GM12873 (cell line): ENCODE measurements around the gene TFAP2B.

Experiments
- TF ChIP-seq, protein P1 (sequence below): IDR thresholded peaks from 2 replicates; pipeline ENCODE4 v1.5.1; 2012; ENCODE audit warnings: low read depth, mild to moderate bottlenecking, moderate library complexity, low read length, control low read depth; ENCODE audit not compliant: insufficient read depth; ENCODE audit errors: missing control alignments

TFAP2B gene

DNA sequence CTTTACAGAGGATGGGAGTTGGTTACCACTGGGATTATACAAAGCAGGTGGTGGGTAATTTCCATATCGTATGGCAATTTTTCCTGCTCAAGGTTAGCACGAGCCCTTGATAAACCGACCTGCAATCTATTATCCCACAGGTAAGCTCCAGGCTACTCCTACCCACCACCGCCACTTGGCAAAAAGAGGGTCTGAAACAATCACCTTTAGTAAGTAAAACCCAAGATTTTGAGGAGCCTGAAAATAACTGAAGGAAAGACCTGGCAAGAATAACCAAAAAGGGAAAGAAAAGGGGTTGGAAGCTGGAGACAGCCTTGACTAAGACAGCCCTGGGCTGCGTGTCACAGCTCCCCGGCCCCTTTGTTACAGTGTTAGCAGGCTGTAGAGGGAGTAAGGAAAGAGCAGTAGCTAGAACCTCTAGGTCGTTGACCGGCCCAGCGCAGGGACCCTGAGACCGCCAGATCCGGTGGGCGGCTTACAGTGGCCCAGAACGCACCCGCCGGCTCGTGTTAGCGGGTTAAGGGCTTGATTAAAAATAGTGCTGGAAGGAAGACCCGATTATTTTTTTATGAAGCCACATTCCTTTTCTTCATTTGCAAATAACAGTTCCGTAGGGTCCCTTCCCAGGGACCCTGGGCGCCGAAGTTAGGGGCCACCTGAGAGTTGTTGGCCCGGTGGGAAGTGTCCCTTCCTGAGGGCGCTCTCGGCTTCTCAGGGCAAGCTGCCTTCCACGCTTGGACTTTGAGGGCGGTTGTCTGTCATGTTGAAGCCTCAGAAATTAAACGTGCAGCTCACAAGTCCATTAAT, 30.5 kb downstream of the TFAP2B start:
- TF ChIP-seq, protein P1, sequence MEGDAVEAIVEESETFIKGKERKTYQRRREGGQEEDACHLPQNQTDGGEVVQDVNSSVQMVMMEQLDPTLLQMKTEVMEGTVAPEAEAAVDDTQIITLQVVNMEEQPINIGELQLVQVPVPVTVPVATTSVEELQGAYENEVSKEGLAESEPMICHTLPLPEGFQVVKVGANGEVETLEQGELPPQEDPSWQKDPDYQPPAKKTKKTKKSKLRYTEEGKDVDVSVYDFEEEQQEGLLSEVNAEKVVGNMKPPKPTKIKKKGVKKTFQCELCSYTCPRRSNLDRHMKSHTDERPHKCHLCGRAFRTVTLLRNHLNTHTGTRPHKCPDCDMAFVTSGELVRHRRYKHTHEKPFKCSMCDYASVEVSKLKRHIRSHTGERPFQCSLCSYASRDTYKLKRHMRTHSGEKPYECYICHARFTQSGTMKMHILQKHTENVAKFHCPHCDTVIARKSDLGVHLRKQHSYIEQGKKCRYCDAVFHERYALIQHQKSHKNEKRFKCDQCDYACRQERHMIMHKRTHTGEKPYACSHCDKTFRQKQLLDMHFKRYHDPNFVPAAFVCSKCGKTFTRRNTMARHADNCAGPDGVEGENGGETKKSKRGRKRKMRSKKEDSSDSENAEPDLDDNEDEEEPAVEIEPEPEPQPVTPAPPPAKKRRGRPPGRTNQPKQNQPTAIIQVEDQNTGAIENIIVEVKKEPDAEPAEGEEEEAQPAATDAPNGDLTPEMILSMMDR, result no peak

DNA sequence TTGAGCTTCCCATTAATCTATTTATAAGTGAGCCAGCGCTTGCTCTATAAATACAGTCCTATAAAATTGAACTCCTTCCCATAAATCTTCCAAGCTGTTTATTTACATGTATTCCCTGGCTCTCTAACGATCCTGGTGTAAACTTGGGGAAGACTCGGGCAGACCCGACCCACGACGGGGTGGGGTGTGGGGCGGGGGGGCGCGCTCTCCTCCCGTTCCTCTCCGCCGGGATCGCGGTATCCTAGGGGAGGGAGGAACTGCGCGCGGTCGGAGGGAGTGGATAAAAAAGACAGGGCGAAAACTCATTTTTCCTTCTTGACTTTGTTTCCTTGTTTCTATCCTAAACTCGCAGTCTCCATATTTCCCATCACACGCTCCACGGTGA, 31.1 kb downstream of the TFAP2B start:
- TF ChIP-seq, protein P1, result no peak

DNA sequence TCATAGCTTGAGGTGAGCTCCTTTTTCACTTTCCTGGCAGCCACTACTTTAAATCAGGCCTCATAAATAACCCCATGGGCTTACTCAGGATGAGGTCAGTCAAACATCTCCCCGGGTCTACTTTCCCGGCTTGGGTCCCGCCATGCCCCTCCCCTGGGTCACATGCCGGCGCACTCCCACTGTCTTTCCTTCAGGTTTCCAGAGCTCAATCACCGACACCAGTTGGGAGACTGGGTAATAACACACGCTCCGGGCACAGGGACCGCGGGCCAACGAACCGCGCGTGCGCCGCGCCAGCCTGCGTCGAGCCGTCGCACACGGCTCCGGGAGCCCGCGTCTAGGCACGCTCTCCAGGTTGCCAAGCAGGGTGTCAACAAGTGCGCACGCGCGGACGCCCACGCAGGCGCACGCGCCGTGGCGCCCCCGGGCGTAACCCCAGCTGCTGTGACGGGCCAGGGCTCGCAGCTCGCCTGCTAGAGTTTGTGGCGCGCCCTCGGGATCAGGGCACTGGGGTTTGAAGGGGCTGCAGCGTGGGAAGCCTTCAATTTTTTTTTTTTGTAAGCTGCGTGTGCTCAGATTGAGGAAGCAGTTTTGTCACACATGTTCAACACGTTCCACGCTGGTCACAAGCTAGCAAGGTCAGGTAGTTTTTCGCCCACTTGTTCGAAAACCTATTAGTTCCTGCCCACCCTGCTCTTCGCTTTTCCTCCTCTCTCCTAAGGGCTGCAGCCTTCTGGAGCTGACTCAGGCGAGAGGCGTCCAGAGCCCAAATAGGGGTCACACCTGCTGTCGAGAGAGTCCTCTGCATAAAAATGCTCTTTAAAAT, 31.8 kb downstream of the TFAP2B start:
- TF ChIP-seq, protein P1, result no peak

DNA sequence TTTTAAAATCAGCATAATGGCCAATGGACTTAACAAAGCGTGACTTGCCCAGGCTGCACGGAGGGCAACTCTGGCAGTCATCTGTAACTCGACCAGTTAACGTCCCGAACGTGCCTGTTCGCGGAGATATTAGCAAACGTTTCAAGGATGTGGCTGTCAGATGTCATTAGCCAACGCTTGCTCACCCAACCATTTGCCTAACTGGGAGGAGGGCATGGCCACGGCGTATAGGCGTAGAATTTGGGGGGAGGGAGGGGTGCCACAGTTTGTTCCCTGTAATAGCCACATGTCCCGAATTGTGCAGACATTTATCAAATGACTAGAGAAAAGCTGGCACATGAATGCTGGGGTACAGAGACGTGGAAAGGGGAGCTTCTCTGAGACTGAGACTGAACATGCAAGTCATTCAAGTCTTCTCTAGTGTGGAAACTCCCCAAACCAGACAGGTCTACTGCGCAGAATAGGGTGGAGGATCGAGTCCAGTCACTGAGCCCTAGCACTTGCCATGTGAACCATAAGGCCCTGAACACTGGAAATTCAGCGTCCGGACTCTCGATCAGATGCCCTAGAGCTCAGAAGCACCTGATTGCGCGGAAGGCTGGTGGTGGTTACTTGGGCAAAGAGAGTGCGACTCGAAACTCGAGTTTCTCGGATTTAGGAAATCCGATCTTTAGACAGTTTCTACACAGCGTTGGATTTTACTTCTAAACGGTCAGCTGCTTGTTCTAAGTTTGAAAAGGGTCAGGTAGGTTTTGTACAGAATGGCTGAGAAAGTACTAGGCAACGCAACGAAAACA, 32.6 kb downstream of the TFAP2B start:
- TF ChIP-seq, protein P1, result no peak

DNA sequence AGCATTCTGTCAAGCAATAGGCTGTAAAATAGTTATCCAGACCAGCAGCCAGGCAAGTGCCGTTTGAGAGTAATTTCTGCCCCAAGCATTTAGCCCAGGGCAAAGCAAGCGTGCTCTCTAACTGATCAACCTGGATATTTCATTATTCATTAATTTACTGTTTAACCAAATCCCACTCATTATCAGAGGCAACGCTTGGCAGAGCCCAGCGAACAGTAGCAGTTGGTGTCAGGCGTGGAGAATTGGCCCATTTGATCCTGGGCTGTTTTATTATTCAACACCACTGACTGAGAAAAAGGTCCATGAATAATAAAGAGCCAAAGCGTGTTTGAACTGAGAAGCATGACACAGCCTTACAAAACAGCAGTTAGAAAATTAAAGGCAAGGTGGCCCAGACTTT, 35.3 kb downstream of the TFAP2B start:
- TF ChIP-seq, protein P1, result no peak

DNA sequence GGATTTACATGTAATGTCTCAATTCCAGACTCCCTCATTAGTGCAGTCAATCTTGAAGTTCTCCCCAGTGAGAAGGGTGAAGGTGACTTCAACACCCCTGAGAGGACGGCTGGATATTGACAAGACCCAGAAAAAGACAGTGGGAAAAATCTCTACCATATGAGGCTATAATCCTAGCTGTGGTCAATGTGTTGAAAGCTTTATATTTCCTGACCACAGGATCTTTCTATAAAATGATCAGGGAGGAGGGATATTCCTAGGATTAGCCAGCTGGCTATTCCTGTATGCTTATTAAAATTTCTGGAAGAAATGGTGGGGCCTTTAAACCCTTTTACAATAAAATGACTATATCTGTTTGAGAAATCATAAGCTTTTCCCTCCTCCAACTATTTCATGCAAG, 43.0 kb downstream of the TFAP2B start:
- TF ChIP-seq, protein P1, result no peak
